GM10847 (cell line): Measurements from ENCODE around the gene ME2.

Experiments
- POLR2A ChIP-seq: IDR thresholded peaks from 2 replicates; pipeline ENCODE4 v1.6.1; 2011; ENCODE audit not compliant: insufficient read length; ENCODE audit errors: extremely low read depth

The ME2 gene

GRCh38 chr18:50986360-50987087 is 107.6 kb downstream of the ME2 start:
- no peak for TF ChIP-seq POLR2A

DNA sequence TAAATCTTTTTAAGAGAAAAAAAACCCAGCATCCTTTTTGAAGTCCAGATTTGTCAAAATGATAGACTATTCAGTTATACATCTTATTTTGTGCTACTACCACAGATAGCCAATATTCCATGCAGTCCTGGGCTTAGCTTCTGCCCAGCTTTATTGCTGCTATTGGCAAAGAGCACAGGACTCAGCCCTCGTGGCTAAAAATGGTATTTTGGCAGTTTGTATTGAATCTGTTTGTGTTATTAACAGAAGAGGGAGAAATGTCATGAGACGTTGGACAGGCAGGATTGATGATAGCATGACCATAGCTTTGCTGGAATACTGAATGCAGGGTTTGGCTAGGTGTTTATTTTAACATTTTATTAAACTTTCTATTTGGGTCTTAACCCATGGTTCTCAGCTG is 108.3 kb downstream of the ME2 start:
- TF ChIP-seq POLR2A: no peak

GRCh38 chr18:50989711-50990110 is 110.8 kb downstream of the ME2 start:
- no peak for TF ChIP-seq POLR2A

DNA sequence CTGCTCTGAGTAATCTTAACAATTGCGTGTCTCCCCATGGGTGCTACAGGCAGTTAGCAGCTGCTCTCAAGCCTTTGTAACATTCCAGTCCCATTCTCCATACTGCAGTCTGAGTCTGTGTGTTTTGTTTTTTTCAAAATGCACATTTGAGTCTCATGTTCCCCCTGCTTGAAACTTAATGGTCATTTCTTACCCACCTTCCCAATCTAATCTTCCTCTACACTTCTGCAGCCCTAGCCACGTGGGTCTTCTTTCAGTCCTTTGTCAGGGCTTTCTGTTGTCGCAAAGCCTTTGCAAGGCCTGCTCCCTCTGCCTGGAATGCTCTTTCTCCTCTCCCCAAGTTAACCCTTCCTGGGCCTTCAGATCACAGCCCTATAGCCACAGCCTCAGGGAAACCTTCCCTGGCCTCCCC is 113.4 kb downstream of the ME2 start:
- no peak for TF ChIP-seq POLR2A

DNA sequence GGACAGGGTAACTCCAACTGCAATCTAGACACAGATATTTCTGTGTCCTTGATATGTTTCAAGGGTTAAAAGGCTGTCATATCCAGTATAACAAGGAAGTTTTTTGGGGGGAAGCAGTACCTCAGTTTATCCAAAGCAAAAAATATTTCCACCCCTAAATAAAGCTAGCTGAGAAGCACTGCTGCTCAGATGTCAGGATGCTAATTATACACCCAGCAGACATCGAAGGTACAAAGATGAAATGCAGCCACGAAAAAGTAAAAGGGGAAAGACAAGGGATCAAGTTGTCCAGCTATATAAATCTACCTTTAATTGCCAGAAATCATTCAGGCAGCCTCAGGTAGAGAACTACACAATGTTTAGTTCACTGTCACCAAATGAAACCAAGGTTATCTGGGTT is 115.1 kb downstream of the ME2 start:
- TF ChIP-seq POLR2A: no peak
